GM12878 (cell line): ENCODE measurements around the gene GAGE1. TPM values are rescaled to one million over a fixed set of nuclear protein-coding genes. Genes with fewer than 3 reads are reported as not detected.

Source experiments
- ATAC-seq: fragments of 200-7000 bp; cut with Tn5 transposase; 3 replicates; pipeline ENCODE4 v1.9.1; 2020; ENCODE audit warnings: mild to moderate bottlenecking, moderate library complexity
- BruUV-seq: library from RNA; stranded (reverse); fragments of 400-500 nt; replicated peaks from 2 replicates; lab custom pipeline; 2021; lab: Mats Ljungman, UMichigan
- CTCF ChIA-PET: fragments of 300-600 bp; sonication (Branson Sonifier 250); formaldehyde crosslinking; extraction: SDS; loops from one replicate; lab custom pipeline; 2021; ENCODE audit warnings: inconsistent platforms; lab: Yijun Ruan, JAX
- POLR2A ChIA-PET: fragments of 350-600 bp; formaldehyde crosslinking; extraction: SDS; loops from one replicate; lab custom pipeline; 2021; ENCODE audit warnings: inconsistent platforms; lab: Charles Lee
- RAD21 ChIA-PET: fragments of 300-600 bp; sonication (Branson Sonifier 250); formaldehyde crosslinking; loops from one replicate; lab custom pipeline; 2023; ENCODE audit warnings: antibody characterized with exemption; ENCODE audit not compliant: unreplicated experiment; lab: Charles Lee
- SMC1A ChIA-PET: fragments of 300-600 bp; sonication (Branson Sonifier 250); formaldehyde crosslinking; loops from one replicate; lab custom pipeline; 2023; ENCODE audit not compliant: unreplicated experiment, uncharacterized antibody; lab: Charles Lee
- DNase-seq: peaks from one replicate; pipeline ENCODE4 v3.0.0-alpha.2; 2011; ENCODE audit warnings: low read depth, low spot score
- FAIRE-seq: peaks from 3 replicates; lab custom pipeline; 2011; peaks lifted over from hg19 to GRCh38; lab: Jason Lieb, UNC
- H2AFZ ChIP-seq: 2 replicates; pipeline ENCODE4 v1.6.0; 2011; ENCODE audit warnings: low read depth, low read length, control low read depth; ENCODE audit not compliant: control insufficient read depth
- H3K27ac ChIP-seq: 2 replicates; pipeline ENCODE4 v1.5.1; 2011; ENCODE audit warnings: control low read depth; ENCODE audit not compliant: control insufficient read depth, insufficient read depth
- H3K27me3 ChIP-seq, 2 experiments: replicated peaks in 1 of 2; 2 replicates each; pipeline versions ENCODE4 v1.6.0 to v1.6.1; 2011; ENCODE audit warnings: low read length in 1 of 2; ENCODE audit not compliant: control insufficient read depth in 2 of 2, insufficient read depth in 2 of 2
- H3K36me3 ChIP-seq, 2 experiments: 2 replicates each; pipeline ENCODE4 v1.5.1; 2011; ENCODE audit warnings: low read length in 1 of 2; ENCODE audit not compliant: control insufficient read depth in 2 of 2, insufficient read depth in 2 of 2
- H3K4me1 ChIP-seq: 2 replicates; pipeline ENCODE4 v1.6.1; 2011; ENCODE audit warnings: mild to moderate bottlenecking, low read length, moderate library complexity, mixed read lengths; ENCODE audit not compliant: control insufficient read depth, insufficient read depth
- H3K4me2 ChIP-seq: 2 replicates; pipeline ENCODE4 v1.6.0; 2011; ENCODE audit warnings: control low read depth; ENCODE audit not compliant: control insufficient read depth, insufficient read depth
- H3K4me3 ChIP-seq: fragments of 200-600 bp; sonication (generic); 2 replicates; pipeline ENCODE4 v1.5.1; 2016
- H3K79me2 ChIP-seq: 2 replicates; pipeline ENCODE4 v1.6.0; 2011; ENCODE audit warnings: low read length; ENCODE audit not compliant: control insufficient read depth, insufficient read depth
- H3K9ac ChIP-seq: 2 replicates; pipeline ENCODE4 v1.8.0; 2011; ENCODE audit warnings: low read length, control low read depth, mixed read lengths; ENCODE audit not compliant: control insufficient read depth, insufficient read depth
- H3K9me3 ChIP-seq: replicated peaks from 3 replicates; pipeline ENCODE4 v1.5.1; 2011; ENCODE audit warnings: mild to moderate bottlenecking, low read length; ENCODE audit not compliant: control insufficient read depth, insufficient read depth
- H4K20me1 ChIP-seq: 2 replicates; pipeline ENCODE4 v1.6.0; 2011; ENCODE audit not compliant: control insufficient read depth, insufficient read depth
- CHD4 ChIP-seq: fragments of 200-600 bp; sonication (generic); IDR thresholded peaks from 2 replicates; pipeline ENCODE4 v1.6.1; 2016; ENCODE audit warnings: mild to moderate bottlenecking
- NR2F1 ChIP-seq: fragments of 450-650 bp; conservative IDR thresholded peaks from 2 replicates; pipeline ENCODE4 v1.6.1; 2017; ENCODE audit warnings: mild to moderate bottlenecking
- SPI1 ChIP-seq: IDR thresholded peaks from 2 replicates; pipeline ENCODE4 v1.6.1; 2011; ENCODE audit warnings: low read depth, mild to moderate bottlenecking, low read length, moderate library complexity, borderline replicate concordance; ENCODE audit not compliant: insufficient read depth
- WGBS: methylation state at CpG from one replicate; pipeline ENCODE4 v1.1.6; 2016; ENCODE audit warnings: low lambda C conversion rate; ENCODE audit not compliant: insufficient replicate concordance, insufficient coverage; ENCODE audit errors: missing lambda C conversion rate; 5-methylcytosine and 5-hydroxymethylcytosine counted together
- in situ Hi-C: fragments of 300-500 bp; cut with MboI; formaldehyde crosslinking; loops from 9 replicates; pipeline ENCODE4 v1.14.3; 2018; ENCODE audit warnings: mixed read lengths
- intact Hi-C: fragments of 100-400 bp; cut with micrococcal nuclease; formaldehyde crosslinking; loops from one replicate; pipeline ENCODE4 v1.14.2; 2022; ENCODE audit not compliant: unreplicated experiment
- polyA plus RNA-seq, 11 experiments: library from polyadenylated mRNA; depleted of rRNA in 4 of 11; unstranded in 6 of 11; stranded (reverse) in 5 of 11; fragments of >200 nt; fragmentation: Nextera tagmentation in 4 of 11; fragmentation: Illumina TruSeq in 1 of 11; extraction: Ambion mirVana in 4 of 11; extraction: Trizol in 1 of 11; gene quantifications; 1 replicate in 1 of 11; 2 replicates in 10 of 11; pipeline versions ENCODE4 v1.2.1 to v1.2.3, GENCODE V29; 2011 to 2016; ENCODE audit warnings: inconsistent platforms in 2 of 11, missing spikeins in 2 of 11, low read depth in 1 of 11
- total RNA-seq, 4 experiments: library from RNA; depleted of rRNA in 3 of 4; stranded (reverse); fragments of >200 nt in 3 of 4; fragmentation: Illumina TruSeq in 1 of 4; extraction: Trizol in 1 of 4; gene quantifications; 2 replicates each; pipeline versions ENCODE4 v1.2.1 to v1.2.3, GENCODE V29; 2013 to 2021

The GAGE1 gene
- total and polyA plus RNA-seq, 10 of the 15 experiments (the other 5 are each of a cell fraction or from before 2014, with no cell fraction given), result 0.05 to 0.16 TPM; not detected in 8

DNA sequence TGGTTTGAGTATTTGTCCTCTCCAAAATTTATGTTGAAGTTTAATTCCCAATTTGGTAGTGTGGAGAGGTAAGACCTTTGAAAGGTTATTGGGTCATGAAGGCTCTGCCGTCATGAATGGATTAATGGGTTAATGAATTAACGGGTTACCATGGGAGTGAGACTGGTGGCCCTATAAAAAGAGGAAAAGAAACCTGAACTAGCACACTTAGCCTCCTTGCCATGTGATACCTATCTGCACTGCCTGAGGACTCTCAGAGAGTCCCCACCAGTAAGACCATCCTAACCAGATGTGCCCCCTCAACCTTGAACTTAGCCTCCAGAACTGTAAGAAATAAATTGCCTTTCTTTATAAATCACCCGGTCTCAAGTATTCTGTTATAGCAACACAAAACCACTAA lies 57.7 kb downstream of the GAGE1 start:
- TF ChIP-seq SPI1 (peak; percentile 31; the same call in 1 of the 2 replicates), CHD4 (no peak), NR2F1 (peak; percentile 47; the same call in 1 of the 2 replicates)
- no peaks in the 10 kb centered on the region for H3K4me1 ChIP-seq
- ChIA-PET POLR2A (no interaction called here), CTCF (no interaction called here), SMC1A (no interaction called here), RAD21 (no interaction called here)
- intact Hi-C loops (no loop called here), in situ Hi-C loops (no loop called here)
- BruUV-seq, result no TSS peak
- no peak for DNase-seq
- ATAC-seq, result peak; percentile 77
- no peak for FAIRE-seq
- no peak overlapping the region for H2AFZ ChIP-seq
- H3K9me3 ChIP-seq, result no peaks in the 10 kb centered on the region
- no peak overlapping the region for H3K27ac ChIP-seq
- no peak overlapping the region for H3K4me2 ChIP-seq
- H3K79me2 ChIP-seq, result no peaks in the 10 kb centered on the region
- H3K36me3 ChIP-seq, result no peaks in the 10 kb centered on the region
- 43% methylated on average over 3 of the region's 3 CpGs for whole genome bisulfite sequencing
- no peak overlapping the region for H3K9ac ChIP-seq
- H3K27me3 ChIP-seq, result no peaks in the 10 kb centered on the region
- no peak overlapping the region for H3K4me3 ChIP-seq
- no peaks in the 10 kb centered on the region for H4K20me1 ChIP-seq

Other genes starting within 250 kb of the GAGE1 start
Only the 7 nearest of the 9 such genes appear.
- not detected in 2 replicates for gene GAGE12C, start 66.8 kb upstream of the GAGE1 start, total RNA-seq (2014; rRNA removed)
- gene GAGE12C, start 66.8 kb upstream of the GAGE1 start, total RNA-seq (2014; rRNA removed; fragmentation: Illumina TruSeq; extraction: Trizol), result not detected in 2 replicates
- not detected in 2 replicates for gene GAGE12C, start 66.8 kb upstream of the GAGE1 start, total RNA-seq (2021)
- gene GAGE12C, start 66.8 kb upstream of the GAGE1 start, polyA plus RNA-seq (2011; rRNA removed), result not detected in 2 replicates
- gene GAGE12C, start 66.8 kb upstream of the GAGE1 start, polyA plus RNA-seq (2014; fragmentation: Illumina TruSeq; extraction: Trizol), result not detected in 2 replicates
- gene GAGE12C, start 66.8 kb upstream of the GAGE1 start, polyA plus RNA-seq (2014; fragmentation: Nextera tagmentation; extraction: Ambion mirVana), result not detected
- gene GAGE12C, start 66.8 kb upstream of the GAGE1 start, polyA plus RNA-seq (2014; rRNA removed), result not detected in 2 replicates
- gene GAGE12C, start 66.8 kb upstream of the GAGE1 start, polyA plus RNA-seq (2016; fragmentation: Nextera tagmentation; extraction: Ambion mirVana), result not detected
- gene GAGE12D, start 57.3 kb upstream of the GAGE1 start, total RNA-seq (2014; rRNA removed), result not detected in 2 replicates
- not detected in 2 replicates for gene GAGE12D, start 57.3 kb upstream of the GAGE1 start, total RNA-seq (2014; rRNA removed; fragmentation: Illumina TruSeq; extraction: Trizol)
- not detected in 2 replicates for gene GAGE12D, start 57.3 kb upstream of the GAGE1 start, total RNA-seq (2021)
- gene GAGE12D, start 57.3 kb upstream of the GAGE1 start, polyA plus RNA-seq (2011; rRNA removed), result not detected in 2 replicates
- not detected in 2 replicates for gene GAGE12D, start 57.3 kb upstream of the GAGE1 start, polyA plus RNA-seq (2014; fragmentation: Illumina TruSeq; extraction: Trizol)
- gene GAGE12D, start 57.3 kb upstream of the GAGE1 start, polyA plus RNA-seq (2014; fragmentation: Nextera tagmentation; extraction: Ambion mirVana), result not detected
- gene GAGE12D, start 57.3 kb upstream of the GAGE1 start, polyA plus RNA-seq (2014; rRNA removed), result not detected in 2 replicates
- not detected for gene GAGE12D, start 57.3 kb upstream of the GAGE1 start, polyA plus RNA-seq (2016; fragmentation: Nextera tagmentation; extraction: Ambion mirVana)
- not detected in 2 replicates for gene GAGE12E, start 47.7 kb upstream of the GAGE1 start, total RNA-seq (2014; rRNA removed)
- not detected in 2 replicates for gene GAGE12E, start 47.7 kb upstream of the GAGE1 start, total RNA-seq (2014; rRNA removed; fragmentation: Illumina TruSeq; extraction: Trizol)
- not detected in 2 replicates for gene GAGE12E, start 47.7 kb upstream of the GAGE1 start, total RNA-seq (2021)
- gene GAGE12E, start 47.7 kb upstream of the GAGE1 start, polyA plus RNA-seq (2011; rRNA removed), result not detected in 2 replicates
- gene GAGE12E, start 47.7 kb upstream of the GAGE1 start, polyA plus RNA-seq (2014; fragmentation: Illumina TruSeq; extraction: Trizol), result not detected in 2 replicates
- not detected for gene GAGE12E, start 47.7 kb upstream of the GAGE1 start, polyA plus RNA-seq (2014; fragmentation: Nextera tagmentation; extraction: Ambion mirVana)
- gene GAGE12E, start 47.7 kb upstream of the GAGE1 start, polyA plus RNA-seq (2014; rRNA removed), result not detected in 2 replicates
- not detected for gene GAGE12E, start 47.7 kb upstream of the GAGE1 start, polyA plus RNA-seq (2016; fragmentation: Nextera tagmentation; extraction: Ambion mirVana)
- not detected in 2 replicates for gene GAGE12F, start 38.2 kb upstream of the GAGE1 start, total RNA-seq (2014; rRNA removed)
- gene GAGE12F, start 38.2 kb upstream of the GAGE1 start, total RNA-seq (2014; rRNA removed; fragmentation: Illumina TruSeq; extraction: Trizol), result not detected in 2 replicates
- gene GAGE12F, start 38.2 kb upstream of the GAGE1 start, total RNA-seq (2021), result 0.72 TPM in 1 of 2 replicates, not detected in the other
- not detected in 2 replicates for gene GAGE12F, start 38.2 kb upstream of the GAGE1 start, polyA plus RNA-seq (2011; rRNA removed)
- gene GAGE12F, start 38.2 kb upstream of the GAGE1 start, polyA plus RNA-seq (2014; fragmentation: Illumina TruSeq; extraction: Trizol), result not detected in 2 replicates
- gene GAGE12F, start 38.2 kb upstream of the GAGE1 start, polyA plus RNA-seq (2014; fragmentation: Nextera tagmentation; extraction: Ambion mirVana), result not detected
- gene GAGE12F, start 38.2 kb upstream of the GAGE1 start, polyA plus RNA-seq (2014; rRNA removed), result not detected in 2 replicates
- gene GAGE12F, start 38.2 kb upstream of the GAGE1 start, polyA plus RNA-seq (2016; fragmentation: Nextera tagmentation; extraction: Ambion mirVana), result not detected
- gene GAGE12G, start 28.6 kb upstream of the GAGE1 start, total RNA-seq (2014; rRNA removed), result not detected in 2 replicates
- not detected in 2 replicates for gene GAGE12G, start 28.6 kb upstream of the GAGE1 start, total RNA-seq (2014; rRNA removed; fragmentation: Illumina TruSeq; extraction: Trizol)
- not detected in 2 replicates for gene GAGE12G, start 28.6 kb upstream of the GAGE1 start, total RNA-seq (2021)
- not detected in 2 replicates for gene GAGE12G, start 28.6 kb upstream of the GAGE1 start, polyA plus RNA-seq (2011; rRNA removed)
- gene GAGE12G, start 28.6 kb upstream of the GAGE1 start, polyA plus RNA-seq (2014; fragmentation: Illumina TruSeq; extraction: Trizol), result not detected in 2 replicates
- gene GAGE12G, start 28.6 kb upstream of the GAGE1 start, polyA plus RNA-seq (2014; fragmentation: Nextera tagmentation; extraction: Ambion mirVana), result not detected
- not detected in 2 replicates for gene GAGE12G, start 28.6 kb upstream of the GAGE1 start, polyA plus RNA-seq (2014; rRNA removed)
- not detected for gene GAGE12G, start 28.6 kb upstream of the GAGE1 start, polyA plus RNA-seq (2016; fragmentation: Nextera tagmentation; extraction: Ambion mirVana)
- not detected in 2 replicates for gene GAGE12H, start 19.1 kb upstream of the GAGE1 start, total RNA-seq (2014; rRNA removed)
- gene GAGE12H, start 19.1 kb upstream of the GAGE1 start, total RNA-seq (2014; rRNA removed; fragmentation: Illumina TruSeq; extraction: Trizol), result not detected in 2 replicates
- not detected in 2 replicates for gene GAGE12H, start 19.1 kb upstream of the GAGE1 start, total RNA-seq (2021)
- gene GAGE12H, start 19.1 kb upstream of the GAGE1 start, polyA plus RNA-seq (2011; rRNA removed), result not detected in 2 replicates
- gene GAGE12H, start 19.1 kb upstream of the GAGE1 start, polyA plus RNA-seq (2014; fragmentation: Illumina TruSeq; extraction: Trizol), result not detected in 2 replicates
- not detected for gene GAGE12H, start 19.1 kb upstream of the GAGE1 start, polyA plus RNA-seq (2014; fragmentation: Nextera tagmentation; extraction: Ambion mirVana)
- not detected in 2 replicates for gene GAGE12H, start 19.1 kb upstream of the GAGE1 start, polyA plus RNA-seq (2014; rRNA removed)
- gene GAGE12H, start 19.1 kb upstream of the GAGE1 start, polyA plus RNA-seq (2016; fragmentation: Nextera tagmentation; extraction: Ambion mirVana), result not detected
- not detected in 2 replicates for gene GAGE2A, start 9.5 kb upstream of the GAGE1 start, total RNA-seq (2014; rRNA removed)
- not detected in 2 replicates for gene GAGE2A, start 9.5 kb upstream of the GAGE1 start, total RNA-seq (2014; rRNA removed; fragmentation: Illumina TruSeq; extraction: Trizol)
- 0.45 and 0.56 TPM in 2 replicates for gene GAGE2A, start 9.5 kb upstream of the GAGE1 start, total RNA-seq (2021)
- gene GAGE2A, start 9.5 kb upstream of the GAGE1 start, polyA plus RNA-seq (2011; rRNA removed), result not detected in 2 replicates
- not detected in 2 replicates for gene GAGE2A, start 9.5 kb upstream of the GAGE1 start, polyA plus RNA-seq (2014; fragmentation: Illumina TruSeq; extraction: Trizol)
- not detected for gene GAGE2A, start 9.5 kb upstream of the GAGE1 start, polyA plus RNA-seq (2014; fragmentation: Nextera tagmentation; extraction: Ambion mirVana)
- not detected in 2 replicates for gene GAGE2A, start 9.5 kb upstream of the GAGE1 start, polyA plus RNA-seq (2014; rRNA removed)
- gene GAGE2A, start 9.5 kb upstream of the GAGE1 start, polyA plus RNA-seq (2016; fragmentation: Nextera tagmentation; extraction: Ambion mirVana), result not detected